ENCODE measurements around the gene OR13G1. TPM values are rescaled to one million over a fixed set of nuclear protein-coding genes. Genes with fewer than 3 reads are reported as not detected.

Gene OR13G1
- total RNA-seq, 4 donors from 2014 or later: not detected

Other genes starting within 250 kb of the OR13G1 start
- gene OR2B11, start 221.6 kb downstream of the OR13G1 start, total RNA-seq: not detected
- gene OR2C3, start 143.3 kb downstream of the OR13G1 start, total RNA-seq: not detected
- under 1 TPM in 3 of 4 donors, not detected in 1; 0.08 to 0.32 (median 0.10) TPM for gene GCSAML, start 130.6 kb downstream of the OR13G1 start, total RNA-seq
- not detected for gene OR2G2, start 91.4 kb downstream of the OR13G1 start, total RNA-seq
- not detected for gene OR2G3, start 74.2 kb downstream of the OR13G1 start, total RNA-seq
- not detected for gene OR6F1, start 36.9 kb upstream of the OR13G1 start, total RNA-seq
- gene OR14K1, start 58.9 kb upstream of the OR13G1 start, total RNA-seq: not detected
- gene OR14A2, start 68.4 kb upstream of the OR13G1 start, total RNA-seq: not detected
- not detected for gene OR1C1, start 80.8 kb upstream of the OR13G1 start, total RNA-seq
- gene OR14A16, start 144.4 kb upstream of the OR13G1 start, total RNA-seq: not detected
- gene OR11L1, start 162.2 kb upstream of the OR13G1 start, total RNA-seq: not detected
- 1 to 10 TPM in 2 of 4 donors, under 1 TPM in 2; 0.29 to 8.6 (median 2.0) TPM for gene TRIM58, start 177.4 kb upstream of the OR13G1 start, total RNA-seq
- gene OR2W3, start 215.8 kb upstream of the OR13G1 start, total RNA-seq: 1 to 10 TPM in 1 of 4 donors, under 1 TPM in 1, not detected in 2; 0.36 to 2.6 TPM
- gene OR2T8, start 240.5 kb upstream of the OR13G1 start, total RNA-seq: 1 to 10 TPM in 1 of 4 donors, not detected in 3; 4.3 TPM
- gene OR2AJ1, start 245.2 kb upstream of the OR13G1 start, total RNA-seq: not detected